ENCODE measurements around the gene KCNN1. TPM values are rescaled to one million over a fixed set of nuclear protein-coding genes. Genes with fewer than 3 reads are reported as not detected.

KCNN1 gene
- total and polyA plus RNA-seq, 2 experiments from 2014 or later, result 26.7 to 28.0 TPM

DNA sequence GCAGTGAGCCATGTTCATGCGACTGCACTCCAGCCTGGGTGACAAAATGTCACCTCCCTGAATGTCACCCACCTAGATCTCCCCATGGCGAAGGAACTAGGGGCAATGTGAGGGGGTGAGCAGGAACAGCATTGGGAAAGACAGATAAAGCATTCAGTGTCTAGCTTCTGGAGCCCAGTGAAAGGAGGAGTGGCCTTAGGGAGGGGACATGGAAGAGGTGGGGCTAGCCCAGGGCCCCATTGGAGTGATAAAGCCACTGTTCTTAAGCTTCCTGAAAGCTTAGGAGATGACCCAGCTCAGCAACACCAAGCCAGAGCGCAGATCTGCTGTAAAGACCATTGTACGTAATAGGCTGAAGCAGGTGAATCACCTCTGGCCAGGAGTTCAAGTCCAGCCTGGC, 13.0 kb upstream of the KCNN1 start:
- Histone ChIP-seq H3K4me1 (ENCODE audit: low read depth) (peaks cover 19% of the 10 kb centered on the region), H3K9me3 (ENCODE audit: low read depth) (no peaks in the 10 kb centered on the region), H3K4me3 (no peak overlapping the region), H3K27me3 (peaks cover 18% of the 10 kb centered on the region), H3K36me3 (no peaks in the 10 kb centered on the region), H3K27ac (no peak overlapping the region)
- TF ChIP-seq, protein P1, sequence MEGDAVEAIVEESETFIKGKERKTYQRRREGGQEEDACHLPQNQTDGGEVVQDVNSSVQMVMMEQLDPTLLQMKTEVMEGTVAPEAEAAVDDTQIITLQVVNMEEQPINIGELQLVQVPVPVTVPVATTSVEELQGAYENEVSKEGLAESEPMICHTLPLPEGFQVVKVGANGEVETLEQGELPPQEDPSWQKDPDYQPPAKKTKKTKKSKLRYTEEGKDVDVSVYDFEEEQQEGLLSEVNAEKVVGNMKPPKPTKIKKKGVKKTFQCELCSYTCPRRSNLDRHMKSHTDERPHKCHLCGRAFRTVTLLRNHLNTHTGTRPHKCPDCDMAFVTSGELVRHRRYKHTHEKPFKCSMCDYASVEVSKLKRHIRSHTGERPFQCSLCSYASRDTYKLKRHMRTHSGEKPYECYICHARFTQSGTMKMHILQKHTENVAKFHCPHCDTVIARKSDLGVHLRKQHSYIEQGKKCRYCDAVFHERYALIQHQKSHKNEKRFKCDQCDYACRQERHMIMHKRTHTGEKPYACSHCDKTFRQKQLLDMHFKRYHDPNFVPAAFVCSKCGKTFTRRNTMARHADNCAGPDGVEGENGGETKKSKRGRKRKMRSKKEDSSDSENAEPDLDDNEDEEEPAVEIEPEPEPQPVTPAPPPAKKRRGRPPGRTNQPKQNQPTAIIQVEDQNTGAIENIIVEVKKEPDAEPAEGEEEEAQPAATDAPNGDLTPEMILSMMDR (IDR thresholded peaks at IDR 0.05; ENCODE audit: low read depth, low read length), result no peak
- DNase-seq (ENCODE audit: low read depth in 1 of 2, low spot score in 1 of 2), result peak in 1 of 2 donors; percentile 30

DNA sequence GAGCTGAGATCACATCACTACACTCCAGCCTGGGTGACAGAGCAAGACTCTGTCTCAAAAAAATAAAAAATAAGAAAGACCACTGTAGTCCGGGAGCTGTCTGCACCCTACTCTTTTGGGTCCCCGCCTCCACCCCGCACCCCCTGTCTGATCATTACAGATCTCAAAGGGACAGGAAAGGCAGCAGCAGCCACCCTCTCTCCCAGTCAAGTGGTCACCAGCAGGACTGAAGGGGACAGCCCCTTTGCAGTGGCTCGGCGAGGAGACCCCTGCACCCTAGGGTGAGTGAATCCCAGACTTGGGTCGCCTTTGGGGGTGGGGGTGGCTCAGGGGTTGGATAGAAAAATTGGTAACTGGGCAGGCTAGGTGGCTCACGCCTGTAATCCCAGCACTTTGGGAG, 12.5 kb upstream of the KCNN1 start:
- H3K27ac ChIP-seq, result no peak overlapping the region
- H3K4me3 ChIP-seq, result no peak overlapping the region
- H3K9me3 ChIP-seq (ENCODE audit: low read depth), result no peaks in the 10 kb centered on the region
- no peaks in the 10 kb centered on the region for H3K36me3 ChIP-seq
- H3K4me1 ChIP-seq (ENCODE audit: low read depth), result peaks cover 19% of the 10 kb centered on the region
- TF ChIP-seq, protein P1 (IDR thresholded peaks at IDR 0.05; ENCODE audit: low read depth, low read length), result no peak
- no peak for DNase-seq (ENCODE audit: low read depth in 1 of 2, low spot score in 1 of 2)
- peaks cover 13% of the 10 kb centered on the region for H3K27me3 ChIP-seq

DNA sequence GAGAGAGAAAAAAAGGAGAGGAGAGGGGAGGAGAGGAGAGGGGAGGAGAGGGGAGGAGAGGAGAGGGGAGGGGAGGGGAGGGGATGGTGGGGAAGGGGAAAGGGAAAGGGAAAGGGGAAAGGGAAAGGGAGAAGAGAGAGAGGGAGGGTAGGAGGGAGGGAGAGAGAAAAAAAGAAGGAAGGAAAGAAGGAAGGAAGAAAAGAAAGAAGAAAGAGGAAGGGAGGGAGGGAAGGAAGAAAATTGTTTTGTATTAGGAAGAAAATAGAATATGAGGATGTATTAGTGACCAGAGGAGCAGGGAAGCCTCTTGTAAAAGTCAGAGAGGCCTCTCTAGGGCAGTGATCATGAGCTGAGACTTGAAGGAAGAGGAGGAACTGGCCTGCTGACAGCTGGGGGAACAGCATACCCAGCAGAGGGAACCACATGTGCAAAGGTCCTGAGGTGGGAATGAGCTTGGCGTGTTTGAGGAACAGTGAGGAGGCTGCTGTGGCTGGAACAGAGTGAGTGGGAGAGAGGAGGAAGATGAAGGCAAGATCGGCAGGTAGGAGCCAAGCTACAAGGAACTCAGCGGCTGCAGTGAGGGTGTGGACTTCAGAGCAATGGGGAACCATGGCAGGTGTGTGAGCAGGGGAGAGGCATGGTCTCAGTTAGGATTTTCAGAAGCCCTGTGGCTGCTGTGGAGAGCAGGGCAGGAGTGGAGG, 9.6 kb upstream of the KCNN1 start:
- Histone ChIP-seq H3K27me3 (peaks cover 12% of the 10 kb centered on the region), H3K4me1 (ENCODE audit: low read depth) (peaks cover 15% of the 10 kb centered on the region), H3K4me3 (no peak overlapping the region), H3K36me3 (no peaks in the 10 kb centered on the region), H3K27ac (no peak overlapping the region), H3K9me3 (ENCODE audit: low read depth) (no peaks in the 10 kb centered on the region)
- TF ChIP-seq, protein P1 (IDR thresholded peaks at IDR 0.05; ENCODE audit: low read depth, low read length), result no peak
- no peak for DNase-seq (ENCODE audit: low read depth in 1 of 2, low spot score in 1 of 2)

DNA sequence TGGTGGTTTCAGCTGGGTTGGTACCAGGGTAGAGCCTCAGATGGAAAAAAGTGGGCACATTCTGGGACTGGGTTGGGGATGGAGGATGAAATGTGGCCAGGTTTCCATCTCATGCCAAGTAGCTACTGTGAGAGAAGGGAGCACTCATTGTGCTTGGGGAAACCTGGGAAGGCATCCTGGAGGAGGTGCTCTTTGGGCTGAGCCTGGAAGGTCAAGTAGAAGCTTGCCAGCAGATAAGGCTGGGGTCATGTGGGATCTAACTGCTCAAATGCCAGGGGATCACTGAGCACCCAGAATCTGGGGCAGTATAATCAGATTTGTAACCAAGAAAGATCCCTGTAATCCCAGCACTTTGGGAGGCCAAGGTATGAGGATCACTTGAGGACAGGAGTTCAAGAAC, 9.0 kb upstream of the KCNN1 start:
- Histone ChIP-seq H3K27ac (no peak overlapping the region), H3K27me3 (peaks cover 7% of the 10 kb centered on the region), H3K4me1 (ENCODE audit: low read depth) (peaks cover 11% of the 10 kb centered on the region), H3K9me3 (ENCODE audit: low read depth) (no peaks in the 10 kb centered on the region), H3K36me3 (no peaks in the 10 kb centered on the region), H3K4me3 (no peak overlapping the region)
- DNase-seq (ENCODE audit: low read depth in 1 of 2, low spot score in 1 of 2), result no peak
- TF ChIP-seq, protein P1 (IDR thresholded peaks at IDR 0.05; ENCODE audit: low read depth, low read length), result no peak

DNA sequence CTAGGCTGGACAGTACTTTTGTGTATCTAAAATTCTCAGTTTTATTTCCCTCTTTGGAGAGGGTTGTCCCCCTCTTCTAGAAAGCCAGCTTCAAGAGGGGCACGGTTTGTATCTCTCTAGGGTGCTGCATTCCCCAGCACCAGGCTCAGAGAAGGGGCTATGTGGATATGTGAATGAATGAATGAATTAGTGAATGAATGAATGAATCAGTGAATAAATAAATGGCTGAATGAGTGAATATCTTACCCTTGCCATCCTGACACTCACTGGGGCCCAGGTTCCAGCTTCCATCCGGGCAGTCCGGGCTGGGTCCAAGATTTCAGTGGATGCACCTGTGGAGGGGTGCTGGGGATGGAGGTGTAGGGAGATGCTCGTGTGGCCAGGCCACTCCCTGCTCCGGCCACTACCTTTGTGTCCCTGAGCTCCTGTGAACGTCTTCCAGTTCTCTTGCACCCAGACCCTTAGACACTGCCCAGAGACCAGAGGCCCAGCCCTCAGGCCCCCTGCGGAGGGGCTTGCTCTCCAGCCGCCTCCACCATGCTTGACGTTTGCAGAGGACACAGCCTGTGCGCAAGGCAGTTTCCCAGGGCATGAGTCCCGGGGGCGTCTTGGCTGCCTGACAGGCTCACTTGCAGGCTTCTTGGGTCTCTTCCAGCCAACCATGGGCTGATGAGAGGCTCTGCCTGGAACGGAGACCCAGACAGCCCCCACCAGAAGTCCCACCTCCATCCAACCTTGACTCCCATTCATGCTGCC, 2.8 kb upstream of the KCNN1 start:
- no peak for DNase-seq (ENCODE audit: low read depth in 1 of 2, low spot score in 1 of 2)
- Histone ChIP-seq H3K27ac (no peak overlapping the region), H3K27me3 (no peaks in the 10 kb centered on the region), H3K9me3 (ENCODE audit: low read depth) (no peaks in the 10 kb centered on the region), H3K4me1 (ENCODE audit: low read depth) (peaks cover 4% of the 10 kb centered on the region), H3K4me3 (no peak overlapping the region), H3K36me3 (no peaks in the 10 kb centered on the region)
- TF ChIP-seq, protein P1 (IDR thresholded peaks at IDR 0.05; ENCODE audit: low read depth, low read length), result no peak
